Astrocyte (in vitro differentiated cells and primary cell): ENCODE results near the gene GRM7.

Experiments
- EZH2 ChIP-seq: IDR thresholded peaks from 2 replicates; pipeline ENCODE4 v1.6.1; 2012; ENCODE audit warnings: mild to moderate bottlenecking, low read length, inconsistent platforms; ENCODE audit not compliant: insufficient read depth
- TF ChIP-seq, protein P1 (sequence below): IDR thresholded peaks from 2 replicates; pipeline ENCODE4 v1.5.1; 2011; ENCODE audit warnings: low read depth, mild to moderate bottlenecking, inconsistent platforms, low read length, moderate library complexity; ENCODE audit not compliant: insufficient read depth

DNA sequence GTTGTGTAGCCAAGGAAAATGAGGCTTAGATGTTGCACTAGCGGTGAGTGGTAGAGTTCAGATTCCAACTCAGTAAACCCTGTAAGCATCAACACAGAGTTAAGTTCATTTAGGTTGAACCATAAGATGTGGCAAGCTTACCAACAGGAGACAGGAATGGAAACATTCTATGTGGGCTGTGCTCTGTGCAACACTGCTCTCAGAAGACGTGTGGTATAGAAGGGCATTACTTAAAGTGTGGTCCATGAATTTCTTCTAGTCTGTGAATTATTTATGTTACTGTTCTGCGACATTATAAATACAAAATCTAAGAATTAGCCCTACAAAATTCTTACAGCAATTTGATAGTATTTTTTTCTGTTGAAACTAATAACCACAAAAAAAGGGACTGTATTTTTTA lies 213.3 kb downstream of the GRM7 start:
- TF ChIP-seq, protein P1, sequence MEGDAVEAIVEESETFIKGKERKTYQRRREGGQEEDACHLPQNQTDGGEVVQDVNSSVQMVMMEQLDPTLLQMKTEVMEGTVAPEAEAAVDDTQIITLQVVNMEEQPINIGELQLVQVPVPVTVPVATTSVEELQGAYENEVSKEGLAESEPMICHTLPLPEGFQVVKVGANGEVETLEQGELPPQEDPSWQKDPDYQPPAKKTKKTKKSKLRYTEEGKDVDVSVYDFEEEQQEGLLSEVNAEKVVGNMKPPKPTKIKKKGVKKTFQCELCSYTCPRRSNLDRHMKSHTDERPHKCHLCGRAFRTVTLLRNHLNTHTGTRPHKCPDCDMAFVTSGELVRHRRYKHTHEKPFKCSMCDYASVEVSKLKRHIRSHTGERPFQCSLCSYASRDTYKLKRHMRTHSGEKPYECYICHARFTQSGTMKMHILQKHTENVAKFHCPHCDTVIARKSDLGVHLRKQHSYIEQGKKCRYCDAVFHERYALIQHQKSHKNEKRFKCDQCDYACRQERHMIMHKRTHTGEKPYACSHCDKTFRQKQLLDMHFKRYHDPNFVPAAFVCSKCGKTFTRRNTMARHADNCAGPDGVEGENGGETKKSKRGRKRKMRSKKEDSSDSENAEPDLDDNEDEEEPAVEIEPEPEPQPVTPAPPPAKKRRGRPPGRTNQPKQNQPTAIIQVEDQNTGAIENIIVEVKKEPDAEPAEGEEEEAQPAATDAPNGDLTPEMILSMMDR: no peak
- no peak for TF ChIP-seq EZH2
